ENCODE results near the gene ADAMTS3.
"Not testable (repeated sequence)": the region's sequence is repeated elsewhere in the genome, so short reads cannot be mapped to it uniquely, and the experiment has no call there.

The ADAMTS3 gene

DNA sequence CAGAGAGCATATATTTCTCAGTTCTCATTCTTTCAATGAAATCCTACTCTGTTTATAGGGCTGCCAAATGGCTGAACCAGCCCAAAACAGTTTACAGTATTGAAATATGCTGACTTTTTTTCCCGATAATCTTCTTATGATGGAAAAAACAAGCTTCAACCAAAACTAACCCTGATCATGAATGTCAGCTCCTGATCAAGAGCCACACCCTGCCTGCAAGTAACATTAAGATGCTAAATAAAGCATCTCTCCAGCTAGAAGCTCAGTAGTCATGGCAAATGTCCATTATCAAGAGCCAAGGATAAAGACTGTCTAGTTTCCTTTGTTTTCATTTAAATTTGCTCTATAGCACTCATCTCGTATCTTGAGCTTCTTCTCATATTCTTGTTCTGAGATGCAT is 136.0 kb downstream of the ADAMTS3 start:
- H3K27ac ChIP-seq (ENCODE audit: low read depth, low read length), result no peak overlapping the region
- no peaks in the 10 kb centered on the region for H3K4me1 ChIP-seq (ENCODE audit: insufficient read depth, low read length)
- no peak overlapping the region for H3K9ac ChIP-seq (ENCODE audit: low read depth, low read length)
- WGBS, result 95% methylated on average over 1 of the region's 2 CpGs
- H3K4me3 ChIP-seq (ENCODE audit: low read length), result no peak overlapping the region
- no peaks in the 10 kb centered on the region for H3K27me3 ChIP-seq (ENCODE audit: insufficient read depth, low read length)
- H3K9me3 ChIP-seq (ENCODE audit: insufficient read depth, low read depth, low read length), result no peaks in the 10 kb centered on the region
- no peaks in the 10 kb centered on the region for H3K36me3 ChIP-seq (ENCODE audit: insufficient read depth, low read length)

DNA sequence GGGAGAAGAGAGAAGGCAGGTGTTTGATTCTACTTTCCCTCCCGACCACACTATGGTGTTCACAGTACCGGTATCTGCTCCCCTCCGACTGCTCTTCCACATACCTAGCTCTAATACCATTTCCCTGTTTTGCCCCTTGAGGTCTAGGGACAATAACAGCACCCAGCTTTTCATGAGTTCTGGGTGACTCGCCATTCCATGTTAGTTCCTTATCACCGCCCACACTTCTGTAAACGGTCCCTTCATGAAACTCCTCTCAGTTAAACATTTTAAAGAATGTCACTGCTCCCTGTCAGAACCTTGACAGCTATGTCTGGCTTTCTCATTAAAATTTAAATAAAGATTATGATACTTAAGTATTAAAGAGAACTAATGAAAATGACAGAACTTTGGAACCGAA is 136.7 kb downstream of the ADAMTS3 start:
- H3K4me3 ChIP-seq (ENCODE audit: low read length), result no peak overlapping the region
- no peaks in the 10 kb centered on the region for H3K27me3 ChIP-seq (ENCODE audit: insufficient read depth, low read length)
- no peak overlapping the region for H3K9ac ChIP-seq (ENCODE audit: low read depth, low read length)
- WGBS, result 94% methylated on average over 7 of the region's 7 CpGs
- no peaks in the 10 kb centered on the region for H3K36me3 ChIP-seq (ENCODE audit: insufficient read depth, low read length)
- no peaks in the 10 kb centered on the region for H3K9me3 ChIP-seq (ENCODE audit: insufficient read depth, low read depth, low read length)
- H3K27ac ChIP-seq (ENCODE audit: low read depth, low read length), result no peak overlapping the region
- H3K4me1 ChIP-seq (ENCODE audit: insufficient read depth, low read length), result no peaks in the 10 kb centered on the region

DNA sequence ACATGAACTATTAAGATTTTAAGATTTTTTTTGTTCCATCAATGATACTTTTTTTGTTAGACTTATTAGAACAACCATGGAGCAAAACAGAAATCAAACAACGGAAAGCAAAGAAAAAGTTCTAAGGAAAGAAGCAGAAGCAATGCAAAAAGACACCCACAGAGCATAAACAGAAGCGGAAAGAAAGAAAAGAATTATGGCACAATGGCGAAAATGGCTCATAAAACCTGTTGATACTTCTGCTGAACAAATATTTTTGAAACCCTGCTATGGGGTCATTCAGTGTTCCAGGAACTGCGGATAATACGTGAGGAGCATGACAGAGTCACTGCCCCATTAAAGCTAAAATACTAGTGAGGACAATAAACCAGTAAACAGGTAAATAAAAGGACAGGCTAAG is 138.0 kb downstream of the ADAMTS3 start:
- Histone ChIP-seq H3K36me3 (ENCODE audit: insufficient read depth, low read length) (no peaks in the 10 kb centered on the region), H3K4me3 (ENCODE audit: low read length) (no peak overlapping the region), H3K4me1 (ENCODE audit: insufficient read depth, low read length) (no peaks in the 10 kb centered on the region), H3K9me3 (ENCODE audit: insufficient read depth, low read depth, low read length) (no peaks in the 10 kb centered on the region), H3K9ac (ENCODE audit: low read depth, low read length) (no peak overlapping the region), H3K27ac (ENCODE audit: low read depth, low read length) (no peak overlapping the region), H3K27me3 (ENCODE audit: insufficient read depth, low read length) (no peaks in the 10 kb centered on the region)
- 96% methylated on average over 5 of the region's 5 CpGs for WGBS

DNA sequence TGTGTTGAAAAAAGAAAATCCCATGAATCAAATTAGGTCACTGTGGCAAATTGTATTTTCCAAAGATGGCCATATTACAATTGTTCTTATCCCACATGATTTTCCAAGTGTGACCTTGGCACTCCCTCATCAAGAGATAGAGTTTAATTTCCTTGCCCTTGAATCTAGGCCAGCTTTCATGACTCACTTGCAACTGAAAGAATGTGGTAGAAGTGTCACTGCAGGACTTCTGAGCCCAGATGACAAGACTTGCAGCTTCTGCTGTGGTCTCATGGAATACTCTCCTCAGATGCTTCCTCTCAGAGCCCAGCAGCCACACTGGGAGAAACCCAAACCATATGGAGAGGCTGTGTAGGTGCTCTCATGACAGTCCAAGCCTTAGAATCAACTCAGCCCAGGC is 139.0 kb downstream of the ADAMTS3 start:
- Histone ChIP-seq H3K27me3 (ENCODE audit: insufficient read depth, low read length) (no peaks in the 10 kb centered on the region), H3K9ac (ENCODE audit: low read depth, low read length) (no peak overlapping the region), H3K4me1 (ENCODE audit: insufficient read depth, low read length) (no peaks in the 10 kb centered on the region)

DNA sequence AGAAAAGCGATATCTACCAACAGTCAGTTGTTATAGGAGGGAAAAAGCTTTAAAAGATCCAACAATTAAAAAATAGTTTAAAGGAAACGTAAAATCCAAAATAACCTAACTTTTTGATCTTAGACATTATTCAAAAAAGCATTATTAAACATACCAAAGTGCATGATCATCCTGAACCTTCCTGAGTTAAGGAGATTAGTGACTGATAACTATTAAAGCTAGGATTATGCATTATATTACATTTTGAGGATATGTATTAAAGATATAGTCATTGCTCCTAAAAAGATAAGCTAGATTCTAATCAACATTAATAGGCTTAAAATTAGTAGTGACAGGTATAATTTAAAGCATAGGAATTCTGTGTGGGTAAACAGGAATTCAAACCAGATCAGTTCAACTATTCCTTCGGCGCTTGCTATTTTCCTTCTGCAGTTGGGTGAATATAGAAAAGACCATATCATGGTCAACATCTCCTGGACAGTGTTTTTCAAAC is 139.6 kb downstream of the ADAMTS3 start:
- Histone ChIP-seq H3K4me1 (ENCODE audit: insufficient read depth, low read length) (no peaks in the 10 kb centered on the region), H3K27ac (ENCODE audit: low read depth, low read length) (no peak overlapping the region), H3K27me3 (ENCODE audit: insufficient read depth, low read length) (no peaks in the 10 kb centered on the region), H3K4me3 (ENCODE audit: low read length) (no peak overlapping the region), H3K9ac (ENCODE audit: low read depth, low read length) (no peak overlapping the region), H3K9me3 (ENCODE audit: insufficient read depth, low read depth, low read length) (no peaks in the 10 kb centered on the region), H3K36me3 (ENCODE audit: insufficient read depth, low read length) (no peaks in the 10 kb centered on the region)
- 100% methylated on average over 2 of the region's 4 CpGs for WGBS

More for the DNA sequence above, 139.0 kb downstream of the ADAMTS3 start:
- no peak overlapping the region for H3K27ac ChIP-seq (ENCODE audit: low read depth, low read length)
- no peaks in the 10 kb centered on the region for H3K36me3 ChIP-seq (ENCODE audit: insufficient read depth, low read length)
- H3K4me3 ChIP-seq (ENCODE audit: low read length), result no peak overlapping the region
- no peaks in the 10 kb centered on the region for H3K9me3 ChIP-seq (ENCODE audit: insufficient read depth, low read depth, low read length)

DNA sequence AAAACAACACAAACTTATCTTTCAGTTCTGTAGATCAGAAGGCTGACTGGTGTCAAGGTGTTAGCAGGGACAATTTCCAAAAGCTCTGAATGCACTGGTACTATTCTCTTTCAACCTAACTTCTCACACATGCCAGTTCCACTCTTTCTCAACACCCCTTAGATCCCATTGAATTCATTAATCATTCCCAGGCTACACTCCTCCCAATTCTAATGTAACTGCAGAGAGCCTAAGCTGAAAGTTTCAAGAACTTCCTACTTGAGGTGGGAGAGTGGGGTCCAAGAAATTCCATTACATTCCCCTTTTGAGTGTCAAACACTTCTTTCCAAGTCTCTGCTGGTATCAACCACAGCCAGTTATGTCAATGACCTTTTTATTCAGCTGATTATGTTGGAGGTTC is 142.0 kb downstream of the ADAMTS3 start:
- no peak overlapping the region for H3K27ac ChIP-seq (ENCODE audit: low read depth, low read length)
- no peak overlapping the region for H3K9ac ChIP-seq (ENCODE audit: low read depth, low read length)
- no peak overlapping the region for H3K4me3 ChIP-seq (ENCODE audit: low read length)
- no peaks in the 10 kb centered on the region for H3K4me1 ChIP-seq (ENCODE audit: insufficient read depth, low read length)
- no peaks in the 10 kb centered on the region for H3K27me3 ChIP-seq (ENCODE audit: insufficient read depth, low read length)
- H3K36me3 ChIP-seq (ENCODE audit: insufficient read depth, low read length), result no peaks in the 10 kb centered on the region
- no peaks in the 10 kb centered on the region for H3K9me3 ChIP-seq (ENCODE audit: insufficient read depth, low read depth, low read length)

DNA sequence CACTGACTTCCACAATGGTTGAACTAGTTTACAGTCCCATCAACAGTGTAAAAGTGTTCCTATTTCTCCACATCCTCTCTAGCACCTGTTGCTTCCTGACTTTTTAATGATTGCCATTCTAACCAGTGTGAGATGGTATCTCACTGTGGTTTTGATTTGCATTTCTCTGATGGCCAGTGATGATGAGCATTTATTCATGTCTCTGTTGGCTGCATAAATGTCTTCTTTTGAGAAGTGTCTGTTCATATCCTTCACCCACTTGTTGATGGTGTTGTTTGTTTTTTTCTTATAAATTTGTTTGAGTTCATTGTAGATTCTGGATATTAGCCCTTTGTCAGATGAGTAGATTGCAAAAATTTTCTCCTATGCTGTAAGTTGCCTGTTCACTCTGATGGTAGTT is 143.1 kb downstream of the ADAMTS3 start:
- not testable (repeated sequence) for H3K9ac ChIP-seq (ENCODE audit: low read depth, low read length); H3K27me3 ChIP-seq (ENCODE audit: insufficient read depth, low read length); H3K27ac ChIP-seq (ENCODE audit: low read depth, low read length)

DNA sequence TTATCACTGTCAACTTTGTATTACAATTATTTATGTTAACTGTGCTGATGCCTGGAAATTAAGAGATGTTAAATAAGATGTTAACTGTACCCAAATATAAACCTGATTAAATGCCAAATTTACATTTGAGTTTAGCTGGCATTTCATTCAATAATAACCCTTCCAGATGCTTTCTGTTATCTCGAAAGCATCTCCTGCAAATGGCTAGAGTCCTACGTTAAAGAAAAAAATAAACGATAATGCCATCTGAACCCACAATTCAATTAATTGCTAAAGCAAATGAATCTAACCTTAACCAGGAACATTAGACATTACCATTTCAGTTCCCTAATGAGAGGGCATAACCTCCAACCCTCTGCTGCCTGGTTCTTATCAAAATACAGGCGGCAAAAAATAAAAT is 145.0 kb downstream of the ADAMTS3 start:
- no peaks in the 10 kb centered on the region for H3K4me1 ChIP-seq (ENCODE audit: insufficient read depth, low read length)
- H3K36me3 ChIP-seq (ENCODE audit: insufficient read depth, low read length), result no peaks in the 10 kb centered on the region
- WGBS, result 83% methylated on average over 4 of the region's 4 CpGs
- H3K27ac ChIP-seq (ENCODE audit: low read depth, low read length), result no peak overlapping the region
- H3K27me3 ChIP-seq (ENCODE audit: insufficient read depth, low read length), result no peaks in the 10 kb centered on the region
- H3K9ac ChIP-seq (ENCODE audit: low read depth, low read length), result no peak overlapping the region
- H3K4me3 ChIP-seq (ENCODE audit: low read length), result no peak overlapping the region
- H3K9me3 ChIP-seq (ENCODE audit: insufficient read depth, low read depth, low read length), result no peaks in the 10 kb centered on the region

More for the DNA sequence above, 143.1 kb downstream of the ADAMTS3 start:
- H3K4me1 ChIP-seq (ENCODE audit: insufficient read depth, low read length); H3K4me3 ChIP-seq (ENCODE audit: low read length); H3K9me3 ChIP-seq (ENCODE audit: insufficient read depth, low read depth, low read length); H3K36me3 ChIP-seq (ENCODE audit: insufficient read depth, low read length): not testable (repeated sequence)

DNA sequence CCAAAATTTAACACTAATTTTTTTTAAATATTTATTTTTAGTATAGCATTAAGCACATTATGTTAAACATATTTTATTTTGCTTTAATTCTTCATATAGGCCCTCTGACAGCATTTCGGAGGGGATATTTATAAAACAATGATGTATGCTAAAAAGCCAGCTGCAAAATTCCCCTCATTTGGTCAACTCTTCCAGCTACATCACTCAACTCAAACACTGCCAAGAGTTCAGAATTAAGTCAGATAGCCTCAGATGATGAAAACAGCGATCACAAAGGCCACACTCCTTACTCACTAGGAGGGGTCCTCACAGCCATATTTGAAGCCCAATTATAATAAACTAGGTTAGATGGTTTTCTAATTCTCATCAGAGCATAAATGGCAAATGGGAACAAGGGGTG is 146.6 kb downstream of the ADAMTS3 start:
- Histone ChIP-seq H3K27me3 (ENCODE audit: insufficient read depth, low read length) (no peaks in the 10 kb centered on the region), H3K4me1 (ENCODE audit: insufficient read depth, low read length) (no peaks in the 10 kb centered on the region), H3K9me3 (ENCODE audit: insufficient read depth, low read depth, low read length) (no peaks in the 10 kb centered on the region), H3K9ac (ENCODE audit: low read depth, low read length) (no peak overlapping the region), H3K36me3 (ENCODE audit: insufficient read depth, low read length) (no peaks in the 10 kb centered on the region), H3K4me3 (ENCODE audit: low read length) (no peak overlapping the region), H3K27ac (ENCODE audit: low read depth, low read length) (no peak overlapping the region)
- 100% methylated on average over 1 of the region's 2 CpGs for WGBS

DNA sequence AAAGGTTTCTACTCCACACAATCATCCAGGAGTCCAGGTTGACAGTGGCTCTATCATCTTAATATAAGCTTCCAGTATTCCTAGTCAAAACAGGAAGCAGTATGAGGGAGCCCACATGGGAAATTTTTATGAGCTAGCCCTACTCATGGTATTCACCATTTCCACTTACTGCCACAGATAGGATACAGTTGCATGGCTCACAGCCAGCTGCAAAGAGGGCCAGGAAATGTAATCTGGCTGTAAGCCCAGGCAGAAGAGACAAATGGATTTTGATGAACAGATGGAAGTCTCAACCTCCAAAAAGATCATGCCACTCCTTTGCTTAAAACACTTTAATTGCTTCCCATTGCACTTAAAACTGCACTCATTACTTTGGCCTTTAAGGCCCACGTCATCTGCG is 150.6 kb downstream of the ADAMTS3 start:
- H3K9ac ChIP-seq (ENCODE audit: low read depth, low read length), result no peak overlapping the region
- no peak overlapping the region for H3K27ac ChIP-seq (ENCODE audit: low read depth, low read length)
- H3K27me3 ChIP-seq (ENCODE audit: insufficient read depth, low read length), result no peaks in the 10 kb centered on the region
- H3K36me3 ChIP-seq (ENCODE audit: insufficient read depth, low read length), result no peaks in the 10 kb centered on the region
- no peaks in the 10 kb centered on the region for H3K9me3 ChIP-seq (ENCODE audit: insufficient read depth, low read depth, low read length)
- WGBS, result 97% methylated on average over 2 of the region's 2 CpGs
- no peaks in the 10 kb centered on the region for H3K4me1 ChIP-seq (ENCODE audit: insufficient read depth, low read length)
- no peak overlapping the region for H3K4me3 ChIP-seq (ENCODE audit: low read length)

DNA sequence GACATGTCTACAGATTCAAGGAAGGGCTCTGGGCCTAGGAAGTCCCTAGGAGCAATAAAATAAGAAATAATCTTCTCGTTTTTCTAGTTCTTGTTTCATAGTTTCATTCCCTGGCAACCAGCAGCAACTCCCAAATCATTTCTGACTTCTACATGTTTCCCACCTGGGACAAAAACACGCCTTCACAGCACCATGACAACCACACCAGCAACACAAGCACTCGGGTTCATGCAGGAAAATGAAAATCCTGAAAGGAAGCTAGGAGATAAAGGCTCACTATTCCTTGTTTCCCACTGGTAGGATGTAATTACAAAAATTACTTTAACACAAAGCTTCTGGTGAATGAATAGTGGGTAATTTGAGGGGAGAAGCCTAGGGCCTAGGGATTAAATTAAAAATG is 158.9 kb downstream of the ADAMTS3 start:
- Histone ChIP-seq H3K9me3 (ENCODE audit: insufficient read depth, low read depth, low read length) (no peaks in the 10 kb centered on the region), H3K9ac (ENCODE audit: low read depth, low read length) (no peak overlapping the region), H3K27me3 (ENCODE audit: insufficient read depth, low read length) (no peaks in the 10 kb centered on the region), H3K36me3 (ENCODE audit: insufficient read depth, low read length) (no peaks in the 10 kb centered on the region), H3K27ac (ENCODE audit: low read depth, low read length) (no peak overlapping the region), H3K4me3 (ENCODE audit: low read length) (no peak overlapping the region), H3K4me1 (ENCODE audit: insufficient read depth, low read length) (no peaks in the 10 kb centered on the region)
- 87% methylated on average over 2 of the region's 3 CpGs for WGBS

DNA sequence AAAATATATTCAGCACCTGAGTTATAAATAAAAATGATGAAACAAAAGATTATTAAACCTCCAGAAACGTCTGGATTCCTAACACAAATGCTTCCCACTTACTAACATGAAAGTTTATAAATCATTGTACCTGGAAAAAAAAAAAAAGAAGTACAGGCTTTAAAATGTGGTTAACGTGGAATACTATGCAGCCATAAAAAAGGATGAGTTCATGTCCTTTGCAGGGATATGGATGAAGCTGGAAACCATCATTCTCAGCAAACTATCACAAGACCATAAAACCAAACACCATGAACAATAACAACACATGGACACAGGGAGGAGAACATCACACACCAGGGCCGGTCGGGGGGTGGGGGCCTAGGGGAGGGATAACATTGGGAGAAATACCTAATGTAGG is 160.5 kb downstream of the ADAMTS3 start:
- WGBS, result 96% methylated on average over 3 of the region's 4 CpGs
- no peak overlapping the region for H3K9ac ChIP-seq (ENCODE audit: low read depth, low read length)
- H3K36me3 ChIP-seq (ENCODE audit: insufficient read depth, low read length), result no peaks in the 10 kb centered on the region
- H3K4me3 ChIP-seq (ENCODE audit: low read length), result no peak overlapping the region
- no peaks in the 10 kb centered on the region for H3K4me1 ChIP-seq (ENCODE audit: insufficient read depth, low read length)
- no peaks in the 10 kb centered on the region for H3K9me3 ChIP-seq (ENCODE audit: insufficient read depth, low read depth, low read length)
- no peaks in the 10 kb centered on the region for H3K27me3 ChIP-seq (ENCODE audit: insufficient read depth, low read length)
- H3K27ac ChIP-seq (ENCODE audit: low read depth, low read length), result no peak overlapping the region
